ENCODE results near the gene PCBP3. TPM values are rescaled to one million over a fixed set of nuclear protein-coding genes. Genes with fewer than 3 reads are reported as not detected.

The PCBP3 gene
- total RNA-seq, 1 donor from 2014 or later = 72.7 TPM

- no peak for TF ChIP-seq CTCF (IDR thresholded peaks at IDR 0.05; ENCODE audit: partially characterized antibody, unreplicated experiment)
- DNase-seq = no peak
- peaks cover 13% of the 10 kb centered on the region for H3K4me1 Mint-ChIP-seq (ENCODE audit: low read depth, unreplicated experiment)
- H3K9me3 Mint-ChIP-seq (ENCODE audit: unreplicated experiment) = peaks cover 10% of the 10 kb centered on the region
- no peak overlapping the region for H3K4me3 Mint-ChIP-seq (ENCODE audit: unreplicated experiment)
- peaks cover 17% of the 10 kb centered on the region for H3K36me3 Mint-ChIP-seq (ENCODE audit: unreplicated experiment)
- peaks cover 9% of the 10 kb centered on the region for H3K27me3 Mint-ChIP-seq (ENCODE audit: unreplicated experiment)
- no peak overlapping the region for H3K27ac Mint-ChIP-seq (ENCODE audit: unreplicated experiment)
These were observed 121.3 kb downstream of the PCBP3 start for GRCh38 chr21:45764792-45765191.

- Mint-ChIP-seq H3K4me1 (ENCODE audit: low read depth, unreplicated experiment) (peaks cover 16% of the 10 kb centered on the region), H3K9me3 (ENCODE audit: unreplicated experiment) (peaks cover 10% of the 10 kb centered on the region), H3K27me3 (ENCODE audit: unreplicated experiment) (peaks cover 9% of the 10 kb centered on the region), H3K4me3 (ENCODE audit: unreplicated experiment) (no peak overlapping the region), H3K27ac (ENCODE audit: unreplicated experiment) (peak overlapping the region; percentile 28), H3K36me3 (ENCODE audit: unreplicated experiment) (peaks cover 14% of the 10 kb centered on the region)
- DNase-seq = no peak
- no peak for TF ChIP-seq CTCF (IDR thresholded peaks at IDR 0.05; ENCODE audit: partially characterized antibody, unreplicated experiment)
These were observed 121.8 kb downstream of the PCBP3 start for GRCh38 chr21:45765375-45765774.

- Mint-ChIP-seq H3K9me3 (ENCODE audit: unreplicated experiment) (peaks cover 13% of the 10 kb centered on the region), H3K36me3 (ENCODE audit: unreplicated experiment) (peaks cover 11% of the 10 kb centered on the region), H3K27me3 (ENCODE audit: unreplicated experiment) (peaks cover 9% of the 10 kb centered on the region), H3K27ac (ENCODE audit: unreplicated experiment) (peak overlapping the region; percentile 72), H3K4me1 (ENCODE audit: low read depth, unreplicated experiment) (peaks cover 21% of the 10 kb centered on the region), H3K4me3 (ENCODE audit: unreplicated experiment) (no peak overlapping the region)
- no peak for TF ChIP-seq CTCF (IDR thresholded peaks at IDR 0.05; ENCODE audit: partially characterized antibody, unreplicated experiment)
- DNase-seq = no peak
These were observed 122.5 kb downstream of the PCBP3 start for GRCh38 chr21:45766055-45766454.

GRCh38 chr21:45766501-45766900 lies 123.0 kb downstream of the PCBP3 start:
- TF ChIP-seq CTCF (IDR thresholded peaks at IDR 0.05; ENCODE audit: partially characterized antibody, unreplicated experiment) = no peak
- Mint-ChIP-seq H3K27ac (ENCODE audit: unreplicated experiment) (peak overlapping the region; percentile 72), H3K4me3 (ENCODE audit: unreplicated experiment) (no peak overlapping the region), H3K36me3 (ENCODE audit: unreplicated experiment) (peaks cover 7% of the 10 kb centered on the region), H3K9me3 (ENCODE audit: unreplicated experiment) (peaks cover 12% of the 10 kb centered on the region), H3K4me1 (ENCODE audit: low read depth, unreplicated experiment) (peaks cover 26% of the 10 kb centered on the region), H3K27me3 (ENCODE audit: unreplicated experiment) (peaks cover 7% of the 10 kb centered on the region)
- no peak for DNase-seq

- H3K27ac Mint-ChIP-seq (ENCODE audit: unreplicated experiment) = peak overlapping the region; percentile 20
- H3K36me3 Mint-ChIP-seq (ENCODE audit: unreplicated experiment) = peaks cover 10% of the 10 kb centered on the region
- no peak for DNase-seq
- no peak overlapping the region for H3K4me3 Mint-ChIP-seq (ENCODE audit: unreplicated experiment)
- TF ChIP-seq CTCF (IDR thresholded peaks at IDR 0.05; ENCODE audit: partially characterized antibody, unreplicated experiment) = no peak
- H3K9me3 Mint-ChIP-seq (ENCODE audit: unreplicated experiment) = peaks cover 12% of the 10 kb centered on the region
- peaks cover 7% of the 10 kb centered on the region for H3K27me3 Mint-ChIP-seq (ENCODE audit: unreplicated experiment)
- H3K4me1 Mint-ChIP-seq (ENCODE audit: low read depth, unreplicated experiment) = peaks cover 26% of the 10 kb centered on the region
These were observed 123.8 kb downstream of the PCBP3 start for GRCh38 chr21:45767071-45768006.
